ENCODE data around the gene DNM2.

The DNM2 gene

DNA sequence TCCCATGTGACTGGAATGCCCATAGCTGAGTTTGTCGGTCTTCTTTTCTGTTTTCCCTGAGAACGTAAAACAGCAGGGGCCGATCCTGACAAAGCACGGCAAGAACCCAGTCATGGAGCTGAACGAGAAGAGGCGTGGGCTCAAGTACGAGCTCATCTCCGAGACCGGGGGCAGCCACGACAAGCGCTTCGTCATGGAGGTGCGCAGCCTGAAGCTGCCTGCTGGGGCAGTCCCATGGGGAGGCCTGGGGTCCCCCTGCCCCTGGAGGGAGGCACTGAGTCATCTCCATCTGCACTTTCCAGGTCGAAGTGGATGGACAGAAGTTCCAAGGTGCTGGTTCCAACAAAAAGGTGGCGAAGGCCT is 34.8 kb upstream of the DNM2 start:
- H3K27me3 ChIP-seq (ENCODE audit: insufficient read depth, low read length), result no peaks in the 10 kb centered on the region
- H3K4me3 ChIP-seq (ENCODE audit: low read length), result no peak overlapping the region
- H3K36me3 ChIP-seq (ENCODE audit: insufficient read depth, low read length), result peaks cover 98% of the 10 kb centered on the region
- no peak overlapping the region for H2AFZ ChIP-seq (ENCODE audit: low read depth, low read length)
- H3K9me3 ChIP-seq (ENCODE audit: low read length), result no peaks in the 10 kb centered on the region
- H3K4me1 ChIP-seq (ENCODE audit: insufficient read depth, low read length), result peaks cover 6% of the 10 kb centered on the region

DNA sequence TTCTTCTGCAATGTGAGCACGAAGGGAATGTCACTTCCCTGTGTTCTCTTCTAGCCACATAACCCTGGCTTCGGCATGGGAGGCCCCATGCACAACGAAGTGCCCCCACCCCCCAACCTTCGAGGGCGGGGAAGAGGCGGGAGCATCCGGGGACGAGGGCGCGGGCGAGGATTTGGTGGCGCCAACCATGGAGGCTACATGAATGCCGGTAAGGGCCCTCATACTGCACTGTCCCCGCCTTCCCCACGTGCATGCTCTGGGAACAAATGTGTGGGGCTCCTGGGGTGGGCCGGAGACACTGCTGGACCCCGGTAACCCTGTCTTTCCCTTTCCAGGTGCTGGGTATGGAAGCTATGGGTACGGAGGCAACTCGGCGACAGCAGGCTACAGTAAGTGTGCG is 34.3 kb upstream of the DNM2 start:
- H3K36me3 ChIP-seq (ENCODE audit: insufficient read depth, low read length), result peaks cover 98% of the 10 kb centered on the region

GRCh38 chr19:10685210-10685609 is 32.7 kb upstream of the DNM2 start:
- Histone ChIP-seq H3K4me3 (ENCODE audit: low read length) (no peak overlapping the region), H3K4me1 (ENCODE audit: insufficient read depth, low read length) (peaks cover 6% of the 10 kb centered on the region), H3K36me3 (ENCODE audit: insufficient read depth, low read length) (peaks cover 98% of the 10 kb centered on the region), H2AFZ (ENCODE audit: low read depth, low read length) (no peak overlapping the region), H3K9me3 (ENCODE audit: low read length) (no peaks in the 10 kb centered on the region), H3K27me3 (ENCODE audit: insufficient read depth, low read length) (no peaks in the 10 kb centered on the region)

More for the DNA sequence above, 34.3 kb upstream of the DNM2 start:
- no peak overlapping the region for H2AFZ ChIP-seq (ENCODE audit: low read depth, low read length)
- no peak overlapping the region for H3K4me3 ChIP-seq (ENCODE audit: low read length)
- peaks cover 6% of the 10 kb centered on the region for H3K4me1 ChIP-seq (ENCODE audit: insufficient read depth, low read length)
- H3K27me3 ChIP-seq (ENCODE audit: insufficient read depth, low read length), result no peaks in the 10 kb centered on the region
- no peaks in the 10 kb centered on the region for H3K9me3 ChIP-seq (ENCODE audit: low read length)

- H3K9me3 ChIP-seq (ENCODE audit: low read length), result no peaks in the 10 kb centered on the region
- no peak overlapping the region for H2AFZ ChIP-seq (ENCODE audit: low read depth, low read length)
- peaks cover 98% of the 10 kb centered on the region for H3K36me3 ChIP-seq (ENCODE audit: insufficient read depth, low read length)
- peaks cover 6% of the 10 kb centered on the region for H3K4me1 ChIP-seq (ENCODE audit: insufficient read depth, low read length)
- no peaks in the 10 kb centered on the region for H3K27me3 ChIP-seq (ENCODE audit: insufficient read depth, low read length)
- no peak overlapping the region for H3K4me3 ChIP-seq (ENCODE audit: low read length)
Measured at GRCh38 chr19:10686193-10686592, 31.7 kb upstream of the DNM2 start.

- no peaks in the 10 kb centered on the region for H3K27me3 ChIP-seq (ENCODE audit: insufficient read depth, low read length)
- no peak overlapping the region for H2AFZ ChIP-seq (ENCODE audit: low read depth, low read length)
- no peaks in the 10 kb centered on the region for H3K9me3 ChIP-seq (ENCODE audit: low read length)
- no peak overlapping the region for H3K4me3 ChIP-seq (ENCODE audit: low read length)
- peaks cover 6% of the 10 kb centered on the region for H3K4me1 ChIP-seq (ENCODE audit: insufficient read depth, low read length)
- peaks cover 98% of the 10 kb centered on the region for H3K36me3 ChIP-seq (ENCODE audit: insufficient read depth, low read length)
Measured at GRCh38 chr19:10686661-10687517, 31.0 kb upstream of the DNM2 start.

DNA sequence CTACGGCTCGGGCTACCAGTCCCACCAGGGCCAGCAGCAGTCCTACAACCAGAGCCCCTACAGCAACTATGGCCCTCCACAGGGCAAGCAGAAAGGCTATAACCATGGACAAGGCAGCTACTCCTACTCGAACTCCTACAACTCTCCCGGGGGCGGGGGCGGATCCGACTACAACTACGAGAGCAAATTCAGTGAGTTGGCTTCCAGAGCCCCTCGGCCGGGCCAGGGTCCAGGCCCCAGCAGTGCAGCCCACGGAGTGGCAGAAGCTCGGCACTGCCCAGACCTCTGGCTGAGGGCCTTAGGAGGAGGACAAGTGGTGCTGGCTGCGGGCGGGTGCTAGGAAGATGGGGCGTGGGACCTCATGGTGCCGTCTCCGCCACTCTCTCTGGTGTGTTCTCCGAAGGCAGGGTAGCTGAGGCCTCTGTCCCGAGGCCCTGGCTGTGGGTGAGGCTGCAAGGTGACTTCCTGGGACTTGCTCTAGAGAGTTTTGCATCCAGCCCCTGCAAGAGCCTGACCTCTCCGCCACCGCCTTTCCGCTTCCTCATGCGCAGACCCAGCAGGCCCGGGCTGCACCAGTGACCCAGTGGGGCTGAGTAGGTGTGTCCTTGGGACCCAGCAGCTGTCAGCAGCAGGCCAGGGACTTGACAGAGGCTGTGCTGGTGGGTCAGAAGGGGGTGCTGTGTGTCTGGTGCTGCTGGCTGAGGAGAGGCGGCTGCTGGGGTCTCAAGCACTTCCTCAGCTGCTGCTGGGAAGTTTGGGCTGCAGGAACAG is 30.2 kb upstream of the DNM2 start:
- Histone ChIP-seq H3K27me3 (ENCODE audit: insufficient read depth, low read length) (no peaks in the 10 kb centered on the region), H2AFZ (ENCODE audit: low read depth, low read length) (no peak overlapping the region), H3K9me3 (ENCODE audit: low read length) (no peaks in the 10 kb centered on the region), H3K4me3 (ENCODE audit: low read length) (no peak overlapping the region), H3K4me1 (ENCODE audit: insufficient read depth, low read length) (peaks cover 6% of the 10 kb centered on the region), H3K36me3 (ENCODE audit: insufficient read depth, low read length) (peaks cover 98% of the 10 kb centered on the region)

DNA sequence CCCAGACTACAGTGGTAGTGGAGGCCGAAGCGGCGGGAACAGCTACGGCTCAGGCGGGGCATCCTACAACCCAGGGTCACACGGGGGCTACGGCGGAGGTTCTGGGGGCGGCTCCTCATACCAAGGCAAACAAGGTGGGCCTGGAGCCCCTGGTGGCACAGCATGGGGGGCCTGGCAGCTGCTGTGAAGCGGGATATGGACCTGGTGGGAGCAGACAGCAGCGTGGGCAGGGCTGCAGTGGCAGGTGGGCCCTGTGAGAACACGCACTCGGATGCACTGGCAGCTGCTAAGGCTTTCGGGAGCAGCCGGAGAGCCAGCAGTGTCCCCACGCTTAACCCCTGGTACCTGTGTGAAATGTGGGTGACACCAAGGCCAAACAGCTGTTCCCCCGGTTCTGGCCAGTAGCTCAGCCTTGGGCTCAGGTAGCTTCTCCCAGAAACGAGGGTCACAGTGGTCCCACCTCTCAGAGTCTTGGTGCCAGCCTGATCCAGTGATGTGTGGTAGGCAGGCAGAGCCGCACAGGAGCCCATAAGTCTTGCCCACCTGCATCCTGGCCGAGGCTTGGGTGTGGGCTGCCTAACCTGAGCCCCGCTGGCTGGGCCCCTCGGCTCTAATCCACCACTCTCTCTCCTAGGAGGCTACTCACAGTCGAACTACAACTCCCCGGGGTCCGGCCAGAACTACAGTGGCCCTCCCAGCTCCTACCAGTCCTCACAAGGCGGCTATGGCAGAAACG is 29.2 kb upstream of the DNM2 start:
- H3K9me3 ChIP-seq (ENCODE audit: low read length), result no peaks in the 10 kb centered on the region

GRCh38 chr19:10690341-10690781 is 27.5 kb upstream of the DNM2 start:
- no peak overlapping the region for H3K4me3 ChIP-seq (ENCODE audit: low read length)
- H3K27me3 ChIP-seq (ENCODE audit: insufficient read depth, low read length), result no peaks in the 10 kb centered on the region
- H3K4me1 ChIP-seq (ENCODE audit: insufficient read depth, low read length), result peaks cover 6% of the 10 kb centered on the region
- H3K9me3 ChIP-seq (ENCODE audit: low read length), result no peaks in the 10 kb centered on the region
- H2AFZ ChIP-seq (ENCODE audit: low read depth, low read length), result no peak overlapping the region
- H3K36me3 ChIP-seq (ENCODE audit: insufficient read depth, low read length), result peaks cover 74% of the 10 kb centered on the region

More for the DNA sequence above, 29.2 kb upstream of the DNM2 start:
- peaks cover 90% of the 10 kb centered on the region for H3K36me3 ChIP-seq (ENCODE audit: insufficient read depth, low read length)
- H3K27me3 ChIP-seq (ENCODE audit: insufficient read depth, low read length), result no peaks in the 10 kb centered on the region
- H2AFZ ChIP-seq (ENCODE audit: low read depth, low read length), result no peak overlapping the region
- no peak overlapping the region for H3K4me3 ChIP-seq (ENCODE audit: low read length)
- peaks cover 6% of the 10 kb centered on the region for H3K4me1 ChIP-seq (ENCODE audit: insufficient read depth, low read length)

GRCh38 chr19:10691178-10691881 is 26.5 kb upstream of the DNM2 start:
- H3K4me3 ChIP-seq (ENCODE audit: low read length), result no peak overlapping the region
- no peaks in the 10 kb centered on the region for H3K27me3 ChIP-seq (ENCODE audit: insufficient read depth, low read length)
- H3K4me1 ChIP-seq (ENCODE audit: insufficient read depth, low read length), result peaks cover 6% of the 10 kb centered on the region
- no peak overlapping the region for H2AFZ ChIP-seq (ENCODE audit: low read depth, low read length)
- H3K9me3 ChIP-seq (ENCODE audit: low read length), result no peaks in the 10 kb centered on the region
- peaks cover 65% of the 10 kb centered on the region for H3K36me3 ChIP-seq (ENCODE audit: insufficient read depth, low read length)

GRCh38 chr19:10691883-10692282 is 26.0 kb upstream of the DNM2 start:
- H3K36me3 ChIP-seq (ENCODE audit: insufficient read depth, low read length), result peaks cover 60% of the 10 kb centered on the region
- H3K4me1 ChIP-seq (ENCODE audit: insufficient read depth, low read length), result peaks cover 4% of the 10 kb centered on the region
- no peaks in the 10 kb centered on the region for H3K9me3 ChIP-seq (ENCODE audit: low read length)
- no peak overlapping the region for H3K4me3 ChIP-seq (ENCODE audit: low read length)
- no peak overlapping the region for H2AFZ ChIP-seq (ENCODE audit: low read depth, low read length)
- no peaks in the 10 kb centered on the region for H3K27me3 ChIP-seq (ENCODE audit: insufficient read depth, low read length)

GRCh38 chr19:10692673-10693264 is 25.1 kb upstream of the DNM2 start:
- Histone ChIP-seq H3K4me1 (ENCODE audit: insufficient read depth, low read length) (peaks cover 4% of the 10 kb centered on the region), H3K4me3 (ENCODE audit: low read length) (no peak overlapping the region), H3K9me3 (ENCODE audit: low read length) (no peaks in the 10 kb centered on the region), H3K36me3 (ENCODE audit: insufficient read depth, low read length) (peaks cover 52% of the 10 kb centered on the region), H3K27me3 (ENCODE audit: insufficient read depth, low read length) (no peaks in the 10 kb centered on the region), H2AFZ (ENCODE audit: low read depth, low read length) (no peak overlapping the region)

- Histone ChIP-seq H3K36me3 (ENCODE audit: insufficient read depth, low read length) (peaks cover 31% of the 10 kb centered on the region), H2AFZ (ENCODE audit: low read depth, low read length) (no peak overlapping the region), H3K27me3 (ENCODE audit: insufficient read depth, low read length) (no peaks in the 10 kb centered on the region), H3K4me3 (ENCODE audit: low read length) (no peak overlapping the region), H3K4me1 (ENCODE audit: insufficient read depth, low read length) (peaks cover 4% of the 10 kb centered on the region), H3K9me3 (ENCODE audit: low read length) (no peaks in the 10 kb centered on the region)
Measured at GRCh38 chr19:10694706-10695307, 23.1 kb upstream of the DNM2 start.

Data from neuron (in vitro differentiated cells).